ACHN (cell line): ENCODE data around the gene TRIM7.

Source experiments
- DNase-seq: peaks from one replicate; pipeline ENCODE4 v3.0.0-alpha.2; 2015
- in situ Hi-C: cut with HindIII; loops from 2 replicates; pipeline ENCODE4 v1.10.0; 2017; ENCODE audit warnings: low sequenced_read_pairs, low pct_ligation_motif_present, low pct_unique_long_range_greater_than_20kb

TRIM7 gene

GRCh38 chr5:181233801-181234454 is 28.9 kb upstream of the TRIM7 start:
- in situ Hi-C loops = no loop called here

DNA sequence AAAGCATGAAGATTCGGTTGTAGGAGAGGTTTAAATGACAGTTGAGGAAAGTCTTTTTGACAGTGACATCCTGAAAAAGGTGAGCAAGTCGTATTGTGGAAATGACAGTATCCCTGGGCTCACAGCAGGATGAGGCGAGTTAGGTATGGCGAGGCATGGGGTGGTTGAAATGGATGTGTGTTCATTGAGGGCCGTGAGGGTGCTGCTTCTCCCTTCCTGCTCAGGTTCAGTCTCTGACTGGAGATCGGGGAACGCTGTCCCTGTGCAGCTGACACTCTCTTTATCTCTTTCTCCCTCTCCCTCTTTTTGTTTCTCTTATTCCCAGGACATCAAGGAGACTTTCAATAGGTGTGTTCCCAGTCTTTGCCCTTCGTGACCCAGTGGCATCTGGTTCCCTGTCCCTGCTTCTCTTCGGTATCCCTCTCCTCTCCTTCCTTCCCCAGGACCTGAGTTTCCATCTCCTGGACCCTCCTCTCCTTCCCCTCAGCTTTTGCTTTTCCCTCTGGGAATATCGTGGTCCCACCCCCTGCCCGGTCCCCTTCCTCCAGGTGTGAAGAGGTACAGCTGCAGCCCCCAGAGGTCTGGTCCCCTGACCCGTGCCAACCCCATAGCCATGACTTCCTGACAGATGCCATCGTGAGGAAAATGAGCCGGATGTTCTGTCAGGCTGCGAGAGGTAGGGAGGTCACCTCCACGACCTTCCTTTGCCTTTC is 28.2 kb upstream of the TRIM7 start:
- in situ Hi-C loops = no loop called here
- no peak for DNase-seq

More at GRCh38 chr5:181233801-181234454, 28.9 kb upstream of the TRIM7 start:
- no peak for DNase-seq

DNA sequence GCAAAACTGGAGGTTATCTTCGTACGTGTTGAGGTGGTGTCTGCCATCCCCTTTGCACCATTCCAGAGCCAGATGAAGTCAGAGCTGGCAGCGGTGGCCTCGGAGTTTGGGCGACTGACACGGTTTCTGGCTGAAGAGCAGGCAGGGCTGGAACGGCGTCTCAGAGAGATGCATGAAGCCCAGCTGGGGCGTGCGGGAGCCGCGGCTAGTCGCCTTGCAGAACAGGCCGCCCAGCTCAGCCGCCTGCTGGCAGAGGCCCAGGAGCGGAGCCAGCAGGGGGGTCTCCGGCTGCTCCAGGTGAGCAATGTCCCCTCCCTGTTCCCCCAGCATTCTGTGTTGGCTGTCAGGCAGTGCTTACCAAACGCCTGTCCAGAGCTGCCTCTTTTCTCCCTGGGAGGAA is 27.6 kb upstream of the TRIM7 start:
- in situ Hi-C loops = no loop called here
- DNase-seq = no peak

GRCh38 chr5:181231432-181231831 is 26.4 kb upstream of the TRIM7 start:
- DNase-seq = no peak
- in situ Hi-C loops = no loop called here

- no peak for DNase-seq
- in situ Hi-C loops = no loop called here
These were observed 25.6 kb upstream of the TRIM7 start for GRCh38 chr5:181230551-181230950.

- no peak for DNase-seq
- in situ Hi-C loops = no loop called here
These were observed 25.0 kb upstream of the TRIM7 start for GRCh38 chr5:181229996-181230395.

GRCh38 chr5:181224390-181225229 is 19.6 kb upstream of the TRIM7 start:
- in situ Hi-C loops = no loop called here
- no peak for DNase-seq

DNA sequence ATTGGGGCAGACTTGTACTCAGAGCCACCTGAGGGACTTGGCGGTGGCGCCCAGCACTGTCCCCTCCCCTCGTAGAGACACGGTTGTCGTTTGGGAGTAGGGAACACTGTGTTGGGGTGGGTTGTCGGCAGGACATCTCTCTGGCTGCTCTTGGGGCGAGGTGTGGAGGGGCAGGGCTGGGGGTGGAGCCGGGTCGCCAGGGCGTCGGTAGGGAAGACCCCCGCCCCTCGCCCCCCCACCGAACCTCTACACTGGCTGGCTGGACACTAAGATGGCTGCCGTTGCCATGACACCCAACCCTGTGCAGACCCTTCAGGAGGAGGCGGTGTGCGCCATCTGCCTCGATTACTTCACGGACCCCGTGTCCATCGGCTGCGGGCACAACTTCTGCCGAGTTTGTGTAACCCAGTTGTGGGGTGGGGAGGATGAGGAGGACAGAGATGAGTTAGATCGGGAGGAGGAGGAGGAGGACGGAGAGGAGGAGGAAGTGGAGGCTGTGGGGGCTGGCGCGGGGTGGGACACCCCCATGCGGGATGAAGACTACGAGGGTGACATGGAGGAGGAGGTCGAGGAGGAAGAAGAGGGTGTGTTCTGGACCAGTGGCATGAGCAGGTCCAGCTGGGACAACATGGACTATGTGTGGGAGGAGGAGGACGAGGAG is 18.9 kb upstream of the TRIM7 start:
- DNase-seq = peak; percentile 42
- in situ Hi-C loops = no loop called here

GRCh38 chr5:181223058-181223728 is 18.2 kb upstream of the TRIM7 start, which contains the start of gene TRIM41:
Gene TRIM41, plus strand, starts transcription at chr5:181223281. Its CDS starts 719 bp downstream, at chr5:181224000.
- peak; percentile 95 for DNase-seq
- in situ Hi-C loops = no loop called here

DNA sequence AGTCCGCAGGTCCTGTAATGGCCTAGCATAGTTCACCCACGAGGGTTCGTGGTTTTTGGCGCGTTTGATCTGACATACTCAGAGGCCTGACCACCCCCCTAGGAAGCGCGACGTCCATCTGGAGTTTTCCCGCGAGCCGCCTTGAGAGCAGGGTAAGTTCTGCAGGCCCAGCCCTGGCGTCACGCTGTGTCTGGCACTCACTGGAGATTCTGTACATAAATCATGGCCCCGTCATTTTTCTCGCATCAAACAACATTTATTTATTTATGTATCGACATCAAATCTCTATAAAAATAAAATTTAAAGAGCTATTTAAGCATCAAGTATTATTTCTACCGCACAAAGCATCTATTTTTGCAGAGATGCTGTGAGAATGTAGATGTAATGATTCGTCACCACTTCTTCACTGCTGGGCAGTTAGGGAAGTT is 17.6 kb upstream of the TRIM7 start:
- in situ Hi-C loops = no loop called here
- DNase-seq = no peak

DNA sequence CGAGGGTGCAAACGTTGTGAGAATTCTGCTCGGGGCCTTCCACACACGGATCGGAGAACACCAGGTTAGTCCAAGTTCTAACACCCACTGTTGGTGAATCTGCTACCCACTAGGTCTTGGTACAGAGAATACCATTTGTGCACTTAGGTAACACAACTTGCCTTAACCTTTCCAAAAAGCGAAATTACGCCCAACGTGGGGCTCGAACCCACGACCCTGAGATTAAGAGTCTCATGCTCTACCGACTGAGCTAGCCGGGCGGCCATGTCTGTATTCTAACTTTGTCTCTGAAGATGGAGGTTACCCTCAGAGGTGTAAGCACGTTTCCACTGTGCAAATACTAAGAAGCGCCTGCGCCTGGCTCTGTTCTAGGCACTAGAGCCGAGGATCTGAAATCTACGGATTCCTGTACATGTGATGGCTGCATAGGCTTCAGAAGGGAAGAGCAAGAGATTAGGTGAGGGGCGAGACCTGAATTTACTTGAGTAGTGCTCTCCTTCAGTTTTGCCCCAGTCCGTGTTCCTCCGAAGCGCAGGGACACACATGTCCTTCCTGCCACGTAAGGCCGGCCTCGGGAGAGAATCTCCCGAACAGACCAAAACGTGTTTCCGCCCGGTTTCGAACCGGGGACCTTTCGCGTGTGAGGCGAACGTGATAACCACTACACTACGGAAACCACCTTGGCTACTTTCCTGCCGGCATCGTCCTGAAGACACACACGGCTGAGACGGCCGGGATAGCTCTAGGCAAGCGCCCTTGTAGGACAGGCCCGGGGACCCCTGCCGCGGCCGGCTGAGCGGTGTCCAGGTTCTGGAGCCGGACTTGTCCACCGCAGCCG is 17.0 kb upstream of the TRIM7 start:
- DNase-seq = peak; percentile 91
- in situ Hi-C loops = no loop called here

- DNase-seq = no peak
- in situ Hi-C loops = no loop called here
These were observed 16.3 kb upstream of the TRIM7 start for GRCh38 chr5:181221105-181221791.

- DNase-seq = no peak
- in situ Hi-C loops = no loop called here
These were observed 15.2 kb upstream of the TRIM7 start for GRCh38 chr5:181220178-181220515.

GRCh38 chr5:181219262-181220177 is 14.5 kb upstream of the TRIM7 start:
- DNase-seq = no peak
- in situ Hi-C loops = no loop called here

- no peak for DNase-seq
- in situ Hi-C loops = no loop called here
These were observed 13.8 kb upstream of the TRIM7 start for GRCh38 chr5:181218795-181219124.

DNA sequence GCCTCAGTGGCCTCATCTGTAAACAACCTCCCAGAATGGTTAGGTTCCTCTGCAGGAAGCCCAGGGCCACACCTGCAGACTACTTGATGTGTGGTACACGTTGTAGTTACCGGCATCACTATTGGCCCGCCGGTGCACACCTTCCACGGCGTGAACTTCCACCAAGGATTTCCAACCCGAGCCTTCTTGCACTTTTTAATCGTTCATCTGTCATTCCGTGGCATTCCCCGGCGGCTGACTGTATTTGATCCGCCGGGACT is 12.7 kb upstream of the TRIM7 start:
- DNase-seq = no peak
- in situ Hi-C loops = no loop called here
